Activated CD8-positive, alpha-beta memory T cell treated with anti-CD3 and anti-CD28 coated beads for 36 hours (primary cell): ENCODE results near the gene HSPA4L. TPM values are rescaled to one million over a fixed set of nuclear protein-coding genes. Genes with fewer than 3 reads are reported as not detected.

Experiments used
- CTCF ChIA-PET: fragments of 350-600 bp; sonication (Branson Sonifier 250); formaldehyde crosslinking; loops from one replicate; lab custom pipeline; 2021; ENCODE audit warnings: antibody characterized with exemption; lab: Charles Lee
- POLR2A ChIA-PET: fragments of 350-600 bp; sonication (Branson Sonifier 250); formaldehyde crosslinking; loops from one replicate; lab custom pipeline; 2021; ENCODE audit warnings: antibody characterized with exemption; lab: Charles Lee
- total RNA-seq, 2 experiments: library from RNA; stranded (reverse); gene quantifications; one replicate each; pipeline ENCODE4 v1.2.3, GENCODE V29; 2021

Gene HSPA4L
- total RNA-seq, 2 experiments from 2014 or later: 0.89 to 0.90 TPM

GRCh38 chr4:127852661-127853060 is 70.5 kb downstream of the HSPA4L start:
- CTCF ChIA-PET: no interaction called here
- POLR2A ChIA-PET: no interaction called here

GRCh38 chr4:127856196-127856812 is 74.2 kb downstream of the HSPA4L start:
- CTCF ChIA-PET: no interaction called here
- POLR2A ChIA-PET: no interaction called here

GRCh38 chr4:127856813-127857447 is 74.8 kb downstream of the HSPA4L start:
- ChIA-PET CTCF (no interaction called here), POLR2A (no interaction called here)

- ChIA-PET POLR2A (interaction anchor here (0.7 kb wide), 1 partner anchor 235 kb away, joined by 3 read pairs; no protein-coding TSS in a partner anchor), CTCF (no interaction called here)
Observed at GRCh38 chr4:127857641-127858040, 75.5 kb downstream of the HSPA4L start.

GRCh38 chr4:127868196-127868595 is 86.1 kb downstream of the HSPA4L start:
- ChIA-PET POLR2A (no interaction called here), CTCF (interaction anchor here (0.7 kb wide), 1 partner anchor 242 kb away, joined by 3 read pairs; no protein-coding TSS in a partner anchor)

GRCh38 chr4:127870281-127870680 is 88.2 kb downstream of the HSPA4L start:
- ChIA-PET POLR2A (no interaction called here), CTCF (no interaction called here)

- CTCF ChIA-PET: no interaction called here
Observed at GRCh38 chr4:127870688-127871087, 88.6 kb downstream of the HSPA4L start.

GRCh38 chr4:127875791-127876190 is 93.7 kb downstream of the HSPA4L start:
- ChIA-PET CTCF (no interaction called here), POLR2A (no interaction called here)

More at GRCh38 chr4:127870688-127871087, 88.6 kb downstream of the HSPA4L start:
- POLR2A ChIA-PET: no interaction called here

- ChIA-PET CTCF (interaction anchor here (0.8 to 1.9 kb wide), 2 partner anchors 84 to 99 kb away, joined by 3 to 4 read pairs; partner anchors contain the start of genes ABHD18, HSPA4L and MFSD8), POLR2A (interaction anchor here (0.6 to 1.7 kb wide), 3 partner anchors 85 to 645 kb away, joined by 3 to 12 read pairs (median 4); partner anchors contain the start of genes ABHD18, LARP1B and MFSD8)
Observed at GRCh38 chr4:127880763-127881562, 98.8 kb downstream of the HSPA4L start, which contains the start of gene PLK4. PLK4 (plus strand) TSS chr4:127880893; CDS start chr4:127881135, 242 bp downstream.

- POLR2A ChIA-PET: interaction anchor here (0.6 to 1.7 kb wide), 2 partner anchors 14 to 84 kb away, joined by 6 to 12 read pairs; partner anchors contain the start of genes ABHD18 and MFSD8
- CTCF ChIA-PET: interaction anchor here (1.9 kb wide), 1 partner anchor 84 kb away, joined by 4 read pairs; the partner anchor contains the start of genes ABHD18 and MFSD8
Observed at GRCh38 chr4:127881563-127881864, 99.4 kb downstream of the HSPA4L start.

GRCh38 chr4:127888559-127888958 is 106.4 kb downstream of the HSPA4L start:
- CTCF ChIA-PET: no interaction called here
- POLR2A ChIA-PET: no interaction called here

GRCh38 chr4:127889903-127890302 is 107.8 kb downstream of the HSPA4L start:
- POLR2A ChIA-PET: no interaction called here
- CTCF ChIA-PET: no interaction called here

Other genes with a start within 250 kb of the HSPA4L start
- gene INTU, start 149.4 kb upstream of the HSPA4L start, total RNA-seq: under 1 TPM; 0.21 to 0.59 TPM
- gene SLC25A31, start 51.9 kb upstream of the HSPA4L start, total RNA-seq: not detected
- 10 to 100 TPM; 37.6 to 40.5 TPM for gene PLK4, start 98.6 kb downstream of the HSPA4L start, total RNA-seq
- 10 to 100 TPM; 17.4 to 20.5 TPM for gene MFSD8, start 182.9 kb downstream of the HSPA4L start, total RNA-seq
- 10 to 100 TPM; 13.5 to 14.9 TPM for gene ABHD18, start 183.1 kb downstream of the HSPA4L start, total RNA-seq